Nephron progenitor cell (in vitro differentiated cells): Measurements from ENCODE around the gene PPP1R13L.

Experiments
- DNase-seq: peaks from one replicate; pipeline ENCODE4 v3.0.0; 2021
- H3K27ac Mint-ChIP-seq: 2 replicates; pipeline ENCODE4 v1.8.0; 2021; ENCODE audit warnings: mild to moderate bottlenecking, moderate library complexity, mixed read lengths
- H3K27me3 Mint-ChIP-seq: 2 replicates; pipeline ENCODE4 v1.8.0; 2021; ENCODE audit warnings: mild to moderate bottlenecking, low read depth, mixed read lengths; ENCODE audit not compliant: poor library complexity
- H3K36me3 Mint-ChIP-seq: 2 replicates; pipeline ENCODE4 v1.8.0; 2021; ENCODE audit warnings: low read depth, mixed read lengths
- H3K4me1 Mint-ChIP-seq: 2 replicates; pipeline ENCODE4 v1.8.0; 2021; ENCODE audit warnings: mixed read lengths
- H3K4me3 Mint-ChIP-seq: 2 replicates; pipeline ENCODE4 v1.8.0; 2021; ENCODE audit warnings: mild to moderate bottlenecking, moderate library complexity, mixed read lengths
- H3K9me3 Mint-ChIP-seq: 2 replicates; pipeline ENCODE4 v1.8.0; 2021; ENCODE audit warnings: mild to moderate bottlenecking, moderate library complexity, mixed read lengths
- CTCF ChIP-seq: fragments of 200-600 bp; sonication (generic); IDR thresholded peaks from 2 replicates; pipeline ENCODE4 v1.5.0; 2021; ENCODE audit warnings: antibody characterized with exemption

The PPP1R13L gene

GRCh38 chr19:45358213-45358792, 46.6 kb downstream of the PPP1R13L start:
- no peak for TF ChIP-seq CTCF
- Mint-ChIP-seq H3K36me3 (peaks cover 68% of the 10 kb centered on the region), H3K9me3 (no peaks in the 10 kb centered on the region), H3K27me3 (peaks cover 6% of the 10 kb centered on the region), H3K27ac (peak overlapping the region; percentile 90), H3K4me3 (no peak overlapping the region), H3K4me1 (peaks cover 13% of the 10 kb centered on the region)
- DNase-seq, result no peak

- Mint-ChIP-seq H3K4me1 (peaks cover 13% of the 10 kb centered on the region), H3K4me3 (no peak overlapping the region), H3K36me3 (peaks cover 68% of the 10 kb centered on the region), H3K27me3 (peaks cover 6% of the 10 kb centered on the region), H3K27ac (no peak overlapping the region), H3K9me3 (no peaks in the 10 kb centered on the region)
- no peak for TF ChIP-seq CTCF
- DNase-seq, result no peak
Observed at GRCh38 chr19:45357445-45357783, 47.5 kb downstream of the PPP1R13L start.

DNA sequence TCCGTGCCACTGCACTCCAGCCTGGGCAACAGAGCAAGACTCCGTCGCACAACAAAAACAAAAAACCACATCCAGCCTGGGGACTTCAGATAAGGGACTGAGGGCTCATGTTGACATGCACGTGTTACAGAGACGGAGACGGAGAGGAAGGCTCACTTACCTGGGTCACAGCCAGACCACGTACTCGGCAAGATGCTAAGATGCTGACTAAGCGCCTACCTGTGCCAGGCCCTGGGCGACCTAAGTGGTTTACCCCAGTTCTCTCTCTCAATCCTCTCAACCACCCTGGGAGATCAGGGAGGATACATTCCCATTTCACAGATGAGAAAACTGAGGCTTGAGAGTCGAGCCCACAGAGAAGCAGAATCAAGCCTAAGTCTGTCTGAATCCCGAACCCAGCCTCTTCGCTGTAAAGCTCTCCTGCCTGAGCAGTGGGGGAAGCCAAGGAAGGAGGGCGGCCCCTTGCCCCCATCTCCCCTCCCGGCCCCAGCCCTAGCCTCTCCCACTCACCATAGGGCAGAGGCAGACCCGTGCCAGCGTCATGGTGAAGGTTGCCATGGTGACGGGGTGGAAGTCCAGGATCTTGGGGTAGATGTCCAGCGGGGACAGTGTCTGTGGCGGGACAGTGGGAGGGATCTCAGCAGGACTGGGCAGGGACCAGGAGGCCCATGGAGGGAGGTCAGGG, 48.0 kb downstream of the PPP1R13L start:
- TF ChIP-seq CTCF, result no peak
- H3K4me3 Mint-ChIP-seq, result no peak overlapping the region
- H3K9me3 Mint-ChIP-seq, result no peaks in the 10 kb centered on the region
- DNase-seq, result no peak
- H3K36me3 Mint-ChIP-seq, result peaks cover 63% of the 10 kb centered on the region
- no peak overlapping the region for H3K27ac Mint-ChIP-seq
- peaks cover 13% of the 10 kb centered on the region for H3K4me1 Mint-ChIP-seq
- H3K27me3 Mint-ChIP-seq, result peaks cover 6% of the 10 kb centered on the region

DNA sequence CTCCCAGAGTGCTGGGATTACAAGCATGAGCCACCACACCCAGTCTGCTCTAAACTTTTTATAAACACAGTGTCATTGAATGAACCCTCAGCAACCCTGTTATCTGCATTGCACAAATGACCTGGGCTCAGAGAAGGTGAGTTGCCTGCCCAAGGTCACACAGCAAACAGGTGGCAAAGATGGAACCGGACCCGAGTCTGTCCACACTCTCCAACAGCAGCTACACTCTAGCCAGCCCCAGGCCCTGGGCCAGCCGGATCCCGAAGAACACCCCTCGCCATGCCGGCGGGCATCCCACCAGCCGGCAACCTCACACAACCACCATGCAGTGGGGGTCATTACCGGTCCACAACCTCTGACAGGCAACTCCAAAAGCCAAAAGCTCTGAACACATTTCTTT, 49.0 kb downstream of the PPP1R13L start:
- Mint-ChIP-seq H3K36me3 (peaks cover 53% of the 10 kb centered on the region), H3K27me3 (peaks cover 6% of the 10 kb centered on the region), H3K9me3 (no peaks in the 10 kb centered on the region), H3K4me3 (no peak overlapping the region), H3K4me1 (peaks cover 13% of the 10 kb centered on the region), H3K27ac (no peak overlapping the region)
- no peak for TF ChIP-seq CTCF
- no peak for DNase-seq

DNA sequence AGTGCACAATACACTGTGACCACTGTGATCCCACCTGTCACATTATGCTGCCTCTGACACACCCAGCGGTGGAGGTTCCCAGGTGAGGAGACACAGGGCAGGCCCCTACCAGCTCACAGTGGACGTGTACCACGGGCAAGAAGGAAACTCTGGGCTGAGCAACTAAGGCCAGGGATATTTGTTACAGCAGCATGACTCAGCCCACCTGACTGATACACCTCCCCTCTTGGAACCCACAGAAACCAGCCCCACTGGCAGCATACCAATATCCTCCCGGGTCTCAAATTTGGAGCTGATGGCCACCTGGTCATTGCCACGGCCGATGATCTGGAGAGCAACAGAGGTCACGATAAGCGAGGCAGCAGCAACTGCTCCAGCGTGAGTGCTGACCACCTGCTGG, 49.5 kb downstream of the PPP1R13L start:
- TF ChIP-seq CTCF, result no peak
- Mint-ChIP-seq H3K4me1 (peaks cover 13% of the 10 kb centered on the region), H3K36me3 (peaks cover 52% of the 10 kb centered on the region), H3K27me3 (peaks cover 6% of the 10 kb centered on the region), H3K9me3 (no peaks in the 10 kb centered on the region), H3K27ac (no peak overlapping the region), H3K4me3 (no peak overlapping the region)
- no peak for DNase-seq
